ENCODE results near the gene NGEF.

GRCh38 chr2:233055362-233055761, 42.3 kb upstream of the NGEF start:
- TF ChIP-seq CTCF (IDR thresholded peaks at IDR 0.05) (no peak), POLR2A (IDR thresholded peaks at IDR 0.05) (no peak)

Data from adrenal gland (tissue), 5 donors.